Activated T-cell treated with anti-CD3 and anti-CD28 coated beads for 1 hour (primary cell): Measurements from ENCODE around the gene SNW1.
"Not testable (repeated sequence)": the region's sequence is repeated elsewhere in the genome, so short reads cannot be mapped to it uniquely, and the experiment has no call there.

ENCODE experiments used
- DNase-seq: peaks from one replicate; pipeline ENCODE4 v3.0.0-alpha.2; 2020; ENCODE audit warnings: low read depth

The SNW1 gene

DNA sequence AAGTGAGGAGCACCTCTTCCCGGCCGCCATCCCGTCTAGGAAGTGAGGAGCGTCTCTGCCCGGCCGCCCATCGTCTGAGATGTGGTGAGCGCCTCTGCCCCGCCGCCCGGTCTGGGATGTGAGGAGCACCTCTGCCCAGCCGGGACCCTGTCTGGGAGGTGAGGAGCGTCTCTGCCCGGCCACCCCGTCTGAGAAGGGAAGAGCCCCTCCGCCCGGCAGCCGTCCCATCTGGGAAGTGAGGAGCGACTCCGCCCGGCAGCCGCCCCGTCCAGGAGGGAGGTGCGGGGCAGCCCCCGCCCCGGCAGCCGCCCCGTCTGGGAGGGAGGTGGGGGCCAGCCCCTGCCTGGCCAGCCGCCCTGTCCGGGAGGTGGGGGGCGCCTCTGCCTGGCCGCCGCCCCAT, 13.5 kb downstream of the SNW1 start:
- DNase-seq, result not testable (repeated sequence)

DNA sequence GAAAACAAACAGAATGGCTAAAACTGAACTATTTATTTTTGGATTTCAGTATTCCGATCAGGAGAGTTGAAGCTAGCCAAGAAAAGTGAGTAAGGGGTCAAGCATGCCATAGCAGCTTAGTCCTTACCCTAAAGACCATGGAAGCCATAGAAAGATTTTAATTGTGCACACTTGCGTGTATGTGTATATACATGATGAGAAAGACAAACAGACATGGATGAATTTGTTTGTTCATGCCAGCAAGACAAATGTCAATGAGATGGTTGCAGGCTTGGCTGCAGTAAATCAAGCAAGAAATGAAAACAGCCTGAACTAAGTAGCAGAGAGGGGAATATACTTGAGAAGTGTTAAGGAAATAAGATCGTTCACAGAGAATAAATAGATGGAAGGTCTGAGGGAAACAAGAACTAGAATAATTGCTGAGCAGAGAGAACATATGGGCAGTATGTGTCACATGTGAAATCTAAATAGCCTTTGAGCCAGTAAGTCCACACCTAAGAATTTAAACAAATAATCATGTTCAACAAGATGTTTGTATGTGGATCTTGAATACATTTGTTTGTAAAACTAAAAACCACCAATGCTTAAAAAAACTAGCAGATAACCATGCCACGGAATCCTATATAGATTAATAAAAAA, 14.8 kb downstream of the SNW1 start:
- DNase-seq, result no peak

DNA sequence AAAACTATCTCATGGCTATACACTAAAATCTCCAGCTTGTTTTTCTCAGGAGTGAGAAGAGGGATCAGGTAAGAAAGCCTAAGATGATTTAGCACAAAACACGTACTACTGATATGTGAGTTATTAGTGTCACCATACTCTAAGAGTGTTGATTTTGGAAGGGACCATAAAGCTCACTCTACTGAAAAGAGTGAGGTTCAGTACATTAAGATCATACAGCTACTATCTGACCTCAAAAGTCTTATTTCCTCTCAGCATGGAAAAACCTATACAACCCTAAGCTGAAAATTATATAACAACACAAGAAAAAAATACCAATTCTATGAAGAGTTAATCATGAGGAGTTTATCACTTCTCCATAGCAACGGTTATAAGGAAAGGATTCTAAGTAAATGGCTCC, 19.5 kb downstream of the SNW1 start:
- DNase-seq, result no peak

DNA sequence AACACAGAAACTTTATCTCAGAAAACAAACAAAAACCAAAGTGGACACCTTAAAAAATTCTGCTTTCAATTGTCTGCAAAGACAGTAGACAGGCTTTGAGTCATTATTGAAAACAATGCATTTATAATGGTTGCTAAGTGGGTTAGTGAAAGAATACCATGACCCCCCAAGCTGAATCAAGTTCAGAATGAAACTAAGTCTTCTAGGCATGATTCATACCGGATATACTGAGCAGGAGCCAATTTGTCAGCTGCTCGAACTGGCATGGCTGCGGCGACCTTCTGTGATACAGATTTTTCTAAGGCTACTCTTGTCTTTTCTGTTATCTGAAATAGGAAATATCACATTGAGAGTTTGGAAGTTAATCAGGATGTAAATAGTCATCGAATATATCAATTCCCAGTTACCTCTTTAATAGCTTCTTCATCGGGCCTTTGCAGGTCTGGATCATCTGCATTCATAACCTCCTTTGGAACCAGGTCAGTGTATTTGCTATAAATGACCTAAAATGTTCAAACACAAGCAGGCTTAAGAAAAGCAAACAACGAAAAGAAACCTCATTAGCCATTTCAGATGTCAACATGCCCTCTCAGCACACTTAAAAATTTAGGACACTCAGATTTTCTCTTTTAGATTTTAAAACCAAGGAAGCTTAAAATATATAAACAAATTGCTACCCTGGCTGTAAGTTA, 22.3 kb downstream of the SNW1 start:
- no peak for DNase-seq

DNA sequence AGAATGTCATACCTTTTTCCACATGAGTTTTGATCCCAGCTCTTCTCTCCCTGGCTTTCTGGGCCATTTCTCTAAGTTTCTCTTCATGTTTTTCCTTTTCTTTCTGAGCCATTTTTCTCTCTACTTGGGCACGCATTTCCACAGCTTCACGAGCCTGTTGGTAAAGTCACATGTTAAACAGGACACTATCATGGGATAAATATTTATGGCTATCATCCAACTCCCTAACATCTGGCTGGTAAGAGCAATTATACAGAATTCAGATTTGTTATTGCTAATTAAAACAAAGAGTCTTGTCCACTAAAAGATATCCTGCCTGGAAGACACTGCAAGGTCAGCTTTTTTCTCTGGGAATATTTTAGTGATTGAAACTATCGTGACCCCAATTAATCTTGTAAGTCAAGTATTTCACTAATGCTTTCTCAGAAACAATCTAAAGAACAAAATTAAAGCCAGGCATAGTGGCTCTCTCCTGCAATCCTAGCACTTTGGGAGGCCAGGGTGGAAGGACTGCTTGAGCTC, 29.9 kb downstream of the SNW1 start:
- DNase-seq, result no peak

DNA sequence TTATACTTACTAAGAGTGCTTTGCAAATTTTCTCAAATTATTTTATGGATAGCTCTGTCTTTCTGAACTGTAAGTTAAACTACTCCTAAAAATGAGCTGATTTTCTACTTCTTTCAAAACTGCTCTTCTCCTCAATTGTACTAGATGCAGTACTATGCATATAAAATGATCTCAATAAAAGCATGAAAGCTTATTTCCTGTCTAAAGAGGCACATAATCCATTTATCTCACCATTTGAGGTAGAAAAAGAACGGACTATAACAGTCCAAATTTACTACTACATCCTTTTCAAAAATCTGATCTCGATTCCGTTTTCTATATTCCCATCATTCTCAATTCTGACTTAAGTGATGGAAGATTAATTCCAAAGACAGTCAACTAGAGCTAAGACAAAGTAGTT, 38.7 kb downstream of the SNW1 start:
- no peak for DNase-seq

DNA sequence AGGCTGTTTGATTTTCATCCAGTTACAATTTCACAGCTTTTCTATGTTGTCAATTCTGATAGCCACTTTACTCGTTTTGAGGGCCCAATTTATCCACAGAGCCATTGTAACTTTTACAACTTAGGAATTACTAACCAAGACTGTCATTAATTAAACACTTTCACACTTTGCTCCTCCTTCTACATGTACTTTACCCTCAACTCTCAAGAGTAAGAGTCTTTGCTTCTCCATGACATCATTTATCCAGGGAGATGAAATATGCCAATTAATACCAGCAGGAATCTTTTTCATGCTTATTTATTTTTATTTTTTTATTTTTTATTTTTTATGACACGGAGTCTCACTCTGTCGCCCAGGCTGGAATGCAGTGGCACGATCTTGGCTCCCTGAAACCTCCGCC, 39.5 kb downstream of the SNW1 start:
- DNase-seq, result no peak

DNA sequence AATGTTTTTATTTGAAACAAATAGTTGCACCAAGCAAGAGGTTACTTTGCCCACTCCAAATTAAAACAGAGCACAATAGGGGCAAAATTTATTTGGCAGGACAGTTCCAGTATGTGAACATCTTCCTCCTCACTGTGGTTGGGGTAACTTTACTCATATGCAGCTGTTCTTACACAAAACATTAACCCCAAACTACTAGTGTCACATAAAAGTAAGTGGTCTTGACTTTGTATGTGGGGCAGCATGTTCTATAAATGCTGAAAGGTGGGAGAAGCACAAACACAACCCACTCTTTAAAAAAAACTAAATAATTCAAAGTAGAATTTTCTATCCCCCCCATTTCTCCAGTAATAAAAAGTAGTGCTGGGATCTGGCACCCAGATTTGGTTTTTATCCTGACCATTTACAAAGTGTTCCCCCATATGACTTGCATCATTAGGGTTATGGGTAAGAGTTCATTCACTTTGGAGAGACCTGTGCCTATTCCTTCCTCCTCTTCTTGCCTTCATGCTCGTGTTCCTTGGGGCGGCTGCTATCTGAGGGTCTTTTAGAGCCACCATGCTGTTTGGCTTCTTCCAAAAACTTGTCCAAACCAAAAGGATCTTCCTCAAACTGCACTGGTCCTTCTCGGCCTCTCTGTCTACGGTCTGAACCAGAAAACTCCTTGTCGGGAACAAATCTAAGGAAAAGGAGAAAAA, 43.2 kb downstream of the SNW1 start:
- no peak for DNase-seq

DNA sequence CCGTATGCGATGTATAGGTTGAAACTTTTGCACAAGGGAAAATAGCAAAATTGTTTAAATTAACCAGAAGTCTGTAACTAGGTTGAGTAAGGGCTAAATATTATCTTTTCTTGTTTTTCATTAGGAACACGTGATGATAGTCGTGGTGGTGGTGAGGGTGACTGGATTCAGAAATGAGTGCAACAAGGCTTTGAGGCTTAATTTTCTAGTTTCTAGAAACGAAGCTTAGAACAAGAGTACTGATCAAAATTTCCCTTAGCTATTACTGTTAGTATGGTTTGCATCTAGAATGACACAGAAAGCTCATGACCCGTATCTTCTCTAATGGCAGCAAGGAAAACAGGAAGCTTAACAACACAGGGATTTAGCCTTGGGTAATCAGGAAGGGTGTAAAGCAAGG, 46.0 kb downstream of the SNW1 start:
- DNase-seq, result no peak

DNA sequence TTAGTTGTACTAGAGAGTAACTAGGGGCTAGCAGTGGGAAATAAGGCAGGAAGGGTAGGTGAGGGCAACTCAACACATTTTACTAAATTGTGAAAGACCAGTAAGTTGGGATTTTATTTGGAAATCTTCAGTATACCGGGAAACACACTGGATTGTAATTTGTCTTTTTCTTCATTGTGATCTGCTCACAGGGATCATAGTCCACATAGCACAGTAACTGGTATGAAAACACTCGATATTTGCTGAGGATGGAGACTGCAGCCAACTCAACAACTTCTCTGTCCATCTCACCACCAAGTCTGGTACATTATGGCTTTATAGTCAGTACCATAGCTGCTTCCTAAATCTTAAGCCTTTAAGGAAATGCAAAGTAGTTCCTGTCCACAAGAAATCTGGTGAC, 50.6 kb downstream of the SNW1 start:
- DNase-seq, result no peak

DNA sequence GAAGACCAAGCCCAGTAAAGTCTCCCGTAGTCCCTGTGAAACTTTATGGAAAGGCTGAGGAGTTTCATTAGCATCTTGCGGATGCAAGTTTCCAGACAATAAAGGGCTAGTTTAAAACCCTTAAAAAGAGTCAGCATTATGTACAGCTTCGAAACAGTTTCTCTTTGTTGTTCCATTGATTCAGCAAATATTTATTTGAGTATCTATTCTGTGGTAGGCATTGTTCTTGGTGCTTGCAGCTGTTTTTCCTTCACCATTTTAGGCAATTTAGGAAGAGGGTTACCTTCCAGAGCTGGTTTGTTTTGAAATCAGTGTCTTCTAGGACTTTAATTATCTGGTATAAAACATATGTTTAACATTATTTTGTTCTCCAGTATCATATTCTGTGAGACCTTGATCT, 51.5 kb downstream of the SNW1 start:
- no peak for DNase-seq

DNA sequence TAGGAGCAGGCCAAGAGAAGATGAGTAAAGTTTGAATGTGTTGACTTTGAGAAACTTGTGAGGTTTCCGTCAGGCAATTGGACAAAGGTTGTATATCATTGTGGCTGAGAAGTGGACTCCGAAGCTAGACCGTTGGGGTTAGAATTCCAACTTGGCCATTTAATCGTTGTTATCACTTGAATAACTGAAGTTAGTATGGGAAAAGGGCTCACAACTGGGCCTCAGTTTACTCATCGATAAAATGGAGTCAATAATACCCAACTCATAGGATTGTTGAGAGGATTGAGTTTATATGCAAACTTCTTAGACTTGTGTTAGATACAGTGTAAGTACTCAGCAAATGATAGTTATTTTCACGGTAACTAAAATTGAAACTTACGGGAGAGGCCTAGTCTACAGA, 52.2 kb downstream of the SNW1 start:
- no peak for DNase-seq

DNA sequence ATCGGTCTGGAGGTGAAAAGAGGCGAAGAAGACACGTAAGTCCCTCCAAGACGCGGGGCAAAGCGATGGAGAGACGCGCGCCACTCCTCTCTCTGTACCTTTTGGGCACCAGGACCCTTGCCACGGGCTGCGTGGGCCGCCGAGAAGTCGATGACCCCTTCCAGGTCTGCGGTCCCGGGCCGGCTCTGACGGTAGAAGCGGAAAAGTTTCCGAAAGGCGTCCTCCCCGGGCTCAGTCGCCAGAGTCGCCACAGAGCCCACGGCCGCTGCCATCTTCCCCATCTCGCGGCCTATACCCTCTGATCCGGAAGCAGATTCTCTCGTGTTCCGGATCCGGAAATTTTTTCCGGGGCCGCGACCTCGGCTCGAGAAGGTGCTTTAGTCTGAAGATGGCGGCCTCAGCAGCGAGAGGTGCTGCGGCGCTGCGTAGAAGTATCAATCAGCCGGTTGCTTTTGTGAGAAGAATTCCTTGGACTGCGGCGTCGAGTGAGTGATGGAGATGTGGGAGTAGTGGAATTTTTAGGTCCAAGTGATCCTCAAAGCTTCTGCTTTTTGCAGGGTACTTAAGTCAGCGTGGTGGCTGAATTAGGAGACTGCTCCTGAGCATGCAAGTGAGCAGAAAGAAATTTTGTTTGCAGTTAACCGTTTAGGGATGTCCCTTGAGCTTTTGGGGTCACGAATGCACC, 53.1 kb downstream of the SNW1 start, which contains the start of the genes ALKBH1 and SLIRP:
TSS of gene ALKBH1 (minus strand) at position 300 of the 685 bp plus-strand sequence. CDS start at position 281, 19 bp downstream.
TSS of gene SLIRP (plus strand) at position 380 of the 685 bp plus-strand sequence. CDS start at position 389, 9 bp downstream.
- DNase-seq, result peak; percentile 78

DNA sequence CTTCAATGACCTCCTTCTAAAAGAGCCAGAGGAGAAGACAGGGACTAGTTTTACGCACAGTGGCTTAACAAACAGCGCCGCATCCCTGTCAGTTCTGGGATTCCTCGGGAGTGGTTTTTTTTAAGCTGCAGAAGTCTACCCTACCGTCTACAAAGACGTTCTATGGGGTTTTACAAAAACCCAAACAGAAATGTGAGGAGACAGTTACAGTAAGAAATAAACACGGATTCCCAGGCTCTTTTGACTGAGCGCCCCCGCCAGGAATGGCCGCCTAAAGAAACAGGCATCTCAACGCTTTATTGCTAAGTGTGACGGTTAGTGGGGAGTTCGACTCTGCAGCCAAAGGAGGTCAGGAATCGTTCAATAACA, 53.6 kb downstream of the SNW1 start:
- peak; percentile 12 for DNase-seq

DNA sequence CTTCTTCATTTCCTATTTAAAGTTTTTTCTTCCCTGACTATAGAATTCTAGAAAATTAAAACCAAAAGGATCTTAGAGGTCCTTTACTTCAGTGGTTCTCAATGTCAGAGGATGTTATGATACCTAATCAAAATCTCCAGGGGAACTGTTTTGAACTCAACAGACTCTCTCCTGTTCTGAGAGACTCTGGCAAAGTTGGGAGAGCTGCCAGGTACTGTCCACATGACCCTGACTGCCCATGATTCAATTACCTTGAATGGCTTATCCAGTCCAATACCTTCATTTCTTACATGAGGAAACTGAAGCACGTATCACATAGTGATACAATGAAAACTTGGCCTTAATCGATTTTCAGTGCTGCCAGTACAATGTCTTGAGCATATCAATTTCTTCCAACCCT, 69.7 kb downstream of the SNW1 start:
- DNase-seq, result no peak

DNA sequence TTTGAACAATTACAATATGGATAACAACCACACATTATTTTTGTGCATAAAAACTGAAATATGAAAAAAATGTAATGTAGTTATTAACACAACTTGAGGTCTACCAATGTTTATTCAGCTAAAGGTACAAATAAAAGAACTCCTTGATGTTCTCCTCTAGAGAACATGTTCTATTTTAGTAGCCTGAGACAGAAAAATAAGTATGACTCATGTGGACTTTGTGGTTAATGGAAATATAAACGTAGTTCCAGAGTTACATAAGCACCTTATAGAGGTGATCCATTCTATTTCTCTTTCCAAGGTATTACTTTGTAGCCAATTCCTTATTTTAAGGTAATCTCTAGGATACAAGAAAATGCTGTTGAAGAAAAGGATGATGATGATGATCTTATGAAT, 78.8 kb downstream of the SNW1 start:
- DNase-seq, result no peak

DNA sequence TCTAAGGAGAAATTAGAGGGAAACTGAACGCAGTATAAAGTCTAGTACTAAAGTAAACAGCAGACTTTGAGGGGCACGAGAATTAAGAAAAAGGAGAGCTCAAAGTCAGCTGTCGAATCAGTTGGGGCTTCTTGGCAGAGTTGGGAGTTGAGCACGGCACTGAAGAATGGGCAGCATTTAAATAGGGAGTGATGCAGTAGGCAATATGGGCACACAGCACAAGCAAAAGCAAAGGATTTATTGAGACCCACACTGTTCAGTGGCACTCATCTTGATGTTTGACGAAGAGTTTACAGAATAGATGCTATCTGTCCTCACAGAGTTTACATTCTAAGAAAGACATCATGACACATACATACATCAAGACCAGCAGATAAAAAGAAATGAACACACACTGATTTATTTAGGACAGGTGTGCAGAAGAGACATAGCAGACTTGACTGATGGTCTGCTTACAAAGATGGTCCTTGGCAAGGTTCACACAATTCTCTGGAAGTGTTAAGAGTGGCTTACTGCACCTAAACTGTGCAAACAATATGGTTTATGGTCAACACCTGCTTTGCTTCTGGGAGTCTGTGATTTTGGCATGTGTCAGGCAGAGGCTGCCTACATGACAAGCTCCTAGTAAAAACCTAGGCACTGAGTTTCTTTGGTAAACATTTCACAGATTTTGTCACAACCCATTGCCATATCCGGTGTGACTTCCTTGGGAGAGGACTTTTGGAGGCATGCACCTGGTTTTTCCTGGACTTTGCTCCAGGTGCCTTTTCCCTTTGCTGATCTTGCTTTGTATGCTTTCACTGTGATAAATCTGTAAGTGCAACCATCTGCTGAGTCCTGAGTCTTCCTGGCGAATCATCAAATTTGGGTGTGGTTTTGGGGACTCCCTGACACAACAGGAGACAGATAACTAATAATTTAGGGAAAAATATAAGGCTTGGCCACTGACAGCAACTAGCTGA, 79.5 kb downstream of the SNW1 start:
- no peak for DNase-seq

DNA sequence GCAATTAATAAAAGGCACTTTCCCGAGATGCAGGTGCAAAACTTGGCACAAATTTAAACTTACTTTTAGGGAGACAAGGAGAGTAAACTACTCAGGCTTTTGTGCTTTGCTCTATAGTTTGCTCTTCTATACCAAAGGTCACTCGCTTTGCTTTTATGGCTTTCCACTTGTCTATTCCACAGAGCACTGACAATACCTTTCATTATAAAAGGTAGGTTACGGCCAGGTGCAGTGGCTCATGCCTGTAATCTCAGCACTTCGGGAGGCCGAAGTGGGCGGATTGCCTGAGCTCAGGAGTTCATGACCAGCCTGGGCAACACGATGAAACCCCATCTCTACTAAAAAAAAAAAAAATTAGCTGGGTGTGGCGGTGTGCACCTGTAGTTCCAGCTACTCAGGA, 86.0 kb downstream of the SNW1 start:
- DNase-seq, result no peak

DNA sequence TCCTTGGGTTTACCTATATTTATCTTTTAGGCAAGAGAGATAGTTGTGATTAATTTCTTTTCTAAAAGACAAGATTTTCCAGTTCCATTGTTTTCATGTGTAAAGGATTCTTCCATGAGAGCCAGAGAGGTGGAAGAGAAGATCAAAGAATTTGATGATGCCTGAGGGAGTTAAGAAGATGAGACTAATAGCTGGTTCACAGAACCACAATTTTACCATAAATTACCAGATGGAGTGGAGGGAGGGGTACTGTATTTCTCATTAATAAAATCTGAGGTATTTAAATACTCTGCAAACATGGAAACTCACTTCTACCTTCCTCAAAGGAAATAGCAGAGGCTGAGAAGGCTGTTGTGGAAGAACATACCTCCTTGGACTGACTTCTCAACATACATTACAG, 87.8 kb downstream of the SNW1 start:
- no peak for DNase-seq
